Measurements from ENCODE around the gene WBP11. TPM values are rescaled to one million over a fixed set of nuclear protein-coding genes. Genes with fewer than 3 reads are reported as not detected.

WBP11 gene
- total RNA-seq, 6 donors from 2014 or later, result 18.2 to 45.0 (median 25.3) TPM

DNA sequence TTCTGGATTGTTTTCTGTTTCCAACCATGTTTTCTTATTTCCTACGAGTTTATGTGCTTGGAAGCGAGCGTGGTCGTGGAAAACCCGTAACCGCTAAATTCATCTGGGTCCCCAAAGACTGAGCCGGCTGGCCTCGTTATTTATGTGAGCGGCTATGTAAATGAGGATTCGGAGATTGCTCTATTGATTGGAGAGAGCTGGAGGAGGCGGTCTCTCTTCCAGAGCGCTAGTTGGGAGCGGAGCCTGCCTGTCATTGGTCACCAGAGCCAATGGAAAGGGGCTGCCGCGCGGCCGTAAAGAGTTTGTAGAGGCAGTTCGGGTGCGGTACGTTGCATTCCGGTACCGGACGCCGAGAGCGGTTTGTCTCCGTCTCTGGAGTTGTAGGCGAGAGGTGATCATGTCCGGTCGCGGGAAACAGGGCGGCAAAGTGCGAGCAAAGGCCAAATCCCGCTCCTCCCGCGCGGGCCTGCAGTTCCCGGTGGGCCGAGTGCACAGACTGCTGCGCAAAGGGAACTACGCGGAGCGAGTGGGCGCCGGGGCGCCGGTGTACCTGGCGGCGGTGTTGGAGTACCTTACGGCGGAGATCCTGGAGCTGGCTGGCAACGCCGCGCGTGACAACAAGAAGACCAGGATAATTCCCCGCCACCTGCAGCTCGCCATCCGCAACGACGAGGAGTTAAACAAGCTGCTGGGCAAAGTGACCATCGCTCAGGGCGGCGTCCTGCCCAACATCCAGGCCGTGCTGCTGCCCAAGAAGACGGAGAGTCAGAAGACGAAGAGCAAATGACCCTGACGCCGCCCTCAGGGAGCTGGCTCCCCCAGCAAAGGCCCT, 29.0 kb downstream of the WBP11 start:
- Histone ChIP-seq H3K27ac (peak overlapping the region; percentile 93 to 98 (median 96)), H3K4me3 (peak overlapping the region; percentile 54 to 84 (median 70)), H3K4me1 (peaks cover 0 to 31% (median 14%) of the 10 kb centered on the region in 4 donors), H3K36me3 (no peaks in the 10 kb centered on the region), H3K27me3 (no peaks in the 10 kb centered on the region), H3K9me3 (no peaks in the 10 kb centered on the region)
- 0% methylated on average over 10 to 54 of the region's 67 CpGs for WGBS, 2 donors
- peak; percentile 60 to 98 (median 93) for TF ChIP-seq POLR2A (IDR thresholded peaks at IDR 0.05)
- TF ChIP-seq POLR2AphosphoS5 (IDR thresholded peaks at IDR 0.05), result peak; percentile 99
- peak in 1 of 4 donors; percentile 76 for TF ChIP-seq EP300 (IDR thresholded peaks at IDR 0.05)
- TF ChIP-seq, protein P1, sequence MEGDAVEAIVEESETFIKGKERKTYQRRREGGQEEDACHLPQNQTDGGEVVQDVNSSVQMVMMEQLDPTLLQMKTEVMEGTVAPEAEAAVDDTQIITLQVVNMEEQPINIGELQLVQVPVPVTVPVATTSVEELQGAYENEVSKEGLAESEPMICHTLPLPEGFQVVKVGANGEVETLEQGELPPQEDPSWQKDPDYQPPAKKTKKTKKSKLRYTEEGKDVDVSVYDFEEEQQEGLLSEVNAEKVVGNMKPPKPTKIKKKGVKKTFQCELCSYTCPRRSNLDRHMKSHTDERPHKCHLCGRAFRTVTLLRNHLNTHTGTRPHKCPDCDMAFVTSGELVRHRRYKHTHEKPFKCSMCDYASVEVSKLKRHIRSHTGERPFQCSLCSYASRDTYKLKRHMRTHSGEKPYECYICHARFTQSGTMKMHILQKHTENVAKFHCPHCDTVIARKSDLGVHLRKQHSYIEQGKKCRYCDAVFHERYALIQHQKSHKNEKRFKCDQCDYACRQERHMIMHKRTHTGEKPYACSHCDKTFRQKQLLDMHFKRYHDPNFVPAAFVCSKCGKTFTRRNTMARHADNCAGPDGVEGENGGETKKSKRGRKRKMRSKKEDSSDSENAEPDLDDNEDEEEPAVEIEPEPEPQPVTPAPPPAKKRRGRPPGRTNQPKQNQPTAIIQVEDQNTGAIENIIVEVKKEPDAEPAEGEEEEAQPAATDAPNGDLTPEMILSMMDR (IDR thresholded peaks at IDR 0.05), result peak in 2 of 6 experiments; percentile 23 to 34
- peak; percentile 93 to 97 for DNase-seq
- peak; percentile 89 to 93 for ATAC-seq (ENCODE audit: low FRiP score in 2 of 2)

DNA sequence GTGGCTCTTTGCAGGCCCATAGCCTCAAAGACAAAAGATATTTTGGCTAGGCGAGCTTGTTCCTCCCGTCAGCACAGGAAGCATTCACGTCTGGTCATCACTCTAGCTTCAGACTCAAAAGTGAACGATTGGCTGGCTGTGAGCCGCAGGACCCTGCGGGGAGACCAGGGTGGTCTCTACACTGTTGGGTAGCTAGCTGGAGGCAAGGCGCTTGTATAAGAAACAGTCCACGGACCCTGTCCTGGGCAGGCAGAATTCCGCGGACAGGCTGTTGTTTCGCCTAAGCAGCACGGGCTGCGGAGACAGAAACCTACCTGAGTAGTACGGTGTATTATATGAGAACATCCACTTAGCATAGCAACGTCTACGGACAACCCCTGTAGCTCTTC, 29.6 kb downstream of the WBP11 start:
- Histone ChIP-seq H3K27ac (peak overlapping the region; percentile 93 to 98 (median 96)), H3K36me3 (no peaks in the 10 kb centered on the region), H3K4me1 (peaks cover 0 to 34% (median 19%) of the 10 kb centered on the region in 4 donors), H3K9me3 (no peaks in the 10 kb centered on the region), H3K27me3 (no peaks in the 10 kb centered on the region), H3K4me3 (peak overlapping the region; percentile 1 to 84 (median 70))
- WGBS, 2 donors, result 20 to 24% methylated on average over 6 to 16 of the region's 16 CpGs
- TF ChIP-seq, protein P1 (IDR thresholded peaks at IDR 0.05), result no peak
- TF ChIP-seq POLR2A (IDR thresholded peaks at IDR 0.05), result no peak
- no peak for TF ChIP-seq EP300 (IDR thresholded peaks at IDR 0.05)
- no peak for TF ChIP-seq POLR2AphosphoS5 (IDR thresholded peaks at IDR 0.05)
- ATAC-seq (ENCODE audit: low FRiP score in 2 of 2) (no peak), DNase-seq (peak; percentile 17 to 44)

DNA sequence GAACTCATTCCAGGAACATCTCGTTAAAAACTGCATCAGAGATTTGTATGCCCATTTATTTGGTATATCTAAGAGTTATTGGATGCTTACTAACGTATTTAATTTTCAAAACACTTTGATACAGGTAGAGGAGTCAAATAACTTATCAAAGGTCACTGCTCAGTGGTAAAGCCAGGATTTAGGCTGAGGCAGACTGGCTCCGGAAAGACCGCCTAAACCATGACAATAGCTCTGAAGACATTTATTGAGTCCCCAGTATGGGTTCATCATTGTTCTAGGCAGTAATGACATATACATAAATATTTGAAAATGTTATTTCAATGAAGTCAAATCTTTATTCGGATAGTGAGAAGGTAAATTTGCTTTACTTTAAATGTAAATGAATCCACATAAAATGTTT, 30.3 kb downstream of the WBP11 start:
- no peaks in the 10 kb centered on the region for H3K27me3 ChIP-seq
- H3K9me3 ChIP-seq, result no peaks in the 10 kb centered on the region
- WGBS, 2 donors, result 96 to 97% methylated on average over 5 of the region's 5 CpGs
- no peak overlapping the region for H3K27ac ChIP-seq
- H3K4me3 ChIP-seq, result no peak overlapping the region
- no peak for ATAC-seq (ENCODE audit: low FRiP score in 2 of 2)
- no peak for DNase-seq
- H3K4me1 ChIP-seq, result peaks cover 0 to 41% (median 25%) of the 10 kb centered on the region in 4 donors
- H3K36me3 ChIP-seq, result no peaks in the 10 kb centered on the region
- TF ChIP-seq, protein P1 (IDR thresholded peaks at IDR 0.05), result no peak
- TF ChIP-seq POLR2AphosphoS5 (IDR thresholded peaks at IDR 0.05), result no peak

DNA sequence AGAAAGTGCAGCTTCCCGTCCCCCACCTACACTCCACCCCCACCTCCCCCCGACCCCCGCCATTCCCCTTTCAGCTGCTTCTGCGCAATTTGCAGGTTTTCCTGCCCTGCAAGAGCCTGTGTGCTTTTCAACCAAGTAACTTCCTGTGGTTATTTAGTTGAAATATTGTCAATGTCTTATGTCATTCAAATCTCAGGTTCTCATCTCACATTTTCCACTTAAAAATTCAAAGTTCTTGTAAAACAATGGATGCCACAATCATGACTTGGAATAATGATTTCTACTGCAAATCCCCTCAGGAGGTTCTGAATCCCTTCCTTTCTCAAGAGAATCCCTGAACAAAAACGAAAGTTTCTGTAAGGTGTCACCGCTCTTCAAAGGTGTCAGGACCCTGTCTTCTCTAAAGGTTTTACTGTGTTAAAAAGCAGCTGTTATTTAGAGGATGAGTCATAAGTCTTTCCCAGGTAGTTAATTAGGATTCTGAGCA, 31.6 kb downstream of the WBP11 start:
- H3K27me3 ChIP-seq, result no peaks in the 10 kb centered on the region
- peaks cover 0 to under 1% (median 0%) of the 10 kb centered on the region in 4 donors for H3K36me3 ChIP-seq
- DNase-seq (no peak), ATAC-seq (ENCODE audit: low FRiP score in 2 of 2) (no peak)
- H3K9me3 ChIP-seq, result no peaks in the 10 kb centered on the region
- H3K4me1 ChIP-seq, result peaks cover 0 to 35% (median 22%) of the 10 kb centered on the region in 4 donors
- peak overlapping the region; percentile 97 to 99 (median 98) for H3K27ac ChIP-seq
- peak overlapping the region in 3 of 4 donors; percentile 79 to 87 (median 84) for H3K4me3 ChIP-seq
- TF ChIP-seq POLR2AphosphoS5 (IDR thresholded peaks at IDR 0.05) (no peak), POLR2A (IDR thresholded peaks at IDR 0.05) (no peak), EP300 (IDR thresholded peaks at IDR 0.05) (no peak)
- TF ChIP-seq, protein P1 (IDR thresholded peaks at IDR 0.05), result no peak
- whole genome bisulfite sequencing, 2 donors, result 24 to 35% methylated on average over 6 of the region's 6 CpGs
